Pulmonary artery endothelial cell (primary cell): ENCODE data around the gene OSBPL5. TPM values are rescaled to one million over a fixed set of nuclear protein-coding genes. Genes with fewer than 3 reads are reported as not detected.

ENCODE experiments used
- DNase-seq: peaks from one replicate; pipeline ENCODE4 v3.0.0-alpha.2; 2011; ENCODE audit warnings: low read depth, low spot score
- total RNA-seq: library from RNA; depleted of rRNA; stranded (reverse); fragments of >200 nt; gene quantifications from 2 replicates; pipeline ENCODE4 v1.2.3, GENCODE V29; 2014

The OSBPL5 gene
- total RNA-seq, 1 donor from 2014 or later, result 32.9 TPM

DNA sequence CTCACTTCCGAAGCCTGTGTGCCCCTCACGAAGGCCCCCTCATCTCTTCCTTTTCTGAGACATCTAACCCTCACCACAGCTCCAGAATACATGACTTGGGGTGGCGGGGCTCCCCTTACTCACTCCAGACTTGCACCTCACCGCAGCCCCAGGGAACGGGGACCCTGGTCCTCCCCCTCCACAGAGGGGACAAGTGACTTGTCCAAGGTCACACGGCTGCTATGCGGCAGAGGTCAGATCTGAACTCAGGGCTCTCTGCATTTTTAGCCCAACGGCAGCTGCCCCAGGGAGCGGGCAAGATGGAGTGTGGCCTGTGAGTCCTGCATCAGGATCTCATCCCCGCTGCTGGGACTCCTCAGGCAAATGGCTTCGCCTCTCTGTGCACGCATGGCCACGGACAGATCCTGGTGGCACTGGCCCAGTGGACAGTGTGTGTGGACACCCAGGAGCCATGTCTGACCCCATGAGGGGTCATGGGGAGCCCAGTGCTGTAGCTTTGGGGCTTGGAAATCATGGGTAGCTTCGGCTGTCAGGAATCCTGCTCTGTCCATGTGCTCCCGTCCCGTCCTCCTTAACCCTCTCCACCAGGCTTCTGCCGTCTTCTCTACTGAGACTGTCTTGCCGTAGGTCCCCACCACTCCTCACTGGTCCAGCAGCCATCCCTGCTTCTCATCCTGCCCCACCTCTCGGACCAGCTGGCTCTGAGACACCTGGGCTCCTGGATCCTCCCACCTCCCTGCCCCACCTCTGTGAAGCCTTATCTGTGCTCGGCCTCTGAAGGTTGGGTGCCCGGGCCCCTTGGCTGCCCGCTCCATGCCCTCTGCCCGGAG is 59.9 kb downstream of the OSBPL5 start:
- DNase-seq, result no peak

DNA sequence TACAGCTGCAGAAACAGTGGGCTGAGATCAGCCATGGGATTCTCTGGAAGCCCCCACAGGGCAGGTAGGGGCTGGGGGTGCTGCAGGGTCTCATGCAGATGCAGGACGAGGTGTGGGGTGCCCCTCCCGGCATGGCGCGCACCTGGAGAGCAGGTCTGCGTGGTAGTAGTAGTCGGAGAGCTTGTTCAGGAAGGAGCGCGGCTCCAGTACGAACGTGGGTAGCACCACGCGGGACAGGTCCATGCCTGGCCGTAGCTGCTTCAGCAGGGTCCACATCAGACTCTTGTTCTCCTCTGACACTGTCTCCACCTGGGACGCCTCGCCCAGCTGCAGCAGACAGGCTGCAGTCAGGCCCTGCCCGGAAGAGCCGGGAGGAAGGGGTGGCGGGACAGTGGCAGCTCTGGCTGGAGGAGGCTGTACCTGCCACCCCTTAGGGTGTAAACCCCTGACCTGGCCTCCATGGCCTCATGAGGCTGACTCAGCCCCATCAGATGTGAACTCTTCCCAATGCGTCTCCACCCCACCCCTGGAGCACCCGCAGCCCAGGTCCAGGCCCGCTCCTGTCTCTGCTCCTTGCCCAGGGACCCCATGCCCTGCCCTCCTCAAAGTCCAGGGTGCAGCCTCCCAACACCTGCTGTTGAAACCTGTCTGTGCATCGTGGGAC is 60.9 kb downstream of the OSBPL5 start:
- no peak for DNase-seq

DNA sequence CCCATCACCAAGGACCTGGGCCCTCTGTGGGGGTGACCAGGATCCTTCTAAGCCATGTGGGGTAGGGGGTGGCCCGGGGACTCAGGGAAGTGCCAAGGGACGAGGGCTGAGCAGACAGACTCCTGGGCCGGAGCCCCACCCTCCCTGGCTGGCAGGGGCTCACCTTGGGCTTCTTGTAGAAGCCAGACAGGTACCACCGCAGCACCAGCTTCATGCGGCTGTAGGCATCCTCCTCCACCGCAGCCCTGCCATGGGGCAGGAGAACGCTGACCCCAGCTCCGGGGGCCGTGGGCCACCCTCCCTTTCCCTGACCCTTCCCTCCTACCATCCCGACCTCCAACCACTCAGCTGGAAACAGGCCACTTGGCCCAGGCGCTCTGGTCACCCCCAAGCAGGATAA is 62.0 kb downstream of the OSBPL5 start:
- no peak for DNase-seq

DNA sequence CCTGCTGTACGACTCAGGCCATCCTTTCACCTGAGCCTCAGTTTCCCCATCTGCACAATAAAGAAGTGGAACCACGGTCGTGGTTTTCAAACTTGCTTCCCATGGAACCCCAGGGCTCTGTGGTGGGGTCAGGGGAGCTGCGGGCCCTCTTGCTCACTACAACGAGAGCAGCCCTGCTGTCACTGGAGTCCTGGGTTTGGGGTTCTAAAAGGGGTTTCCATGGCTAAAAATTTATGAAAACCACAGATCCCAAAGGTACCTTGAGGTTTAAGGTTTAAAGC is 62.5 kb downstream of the OSBPL5 start:
- no peak for DNase-seq

DNA sequence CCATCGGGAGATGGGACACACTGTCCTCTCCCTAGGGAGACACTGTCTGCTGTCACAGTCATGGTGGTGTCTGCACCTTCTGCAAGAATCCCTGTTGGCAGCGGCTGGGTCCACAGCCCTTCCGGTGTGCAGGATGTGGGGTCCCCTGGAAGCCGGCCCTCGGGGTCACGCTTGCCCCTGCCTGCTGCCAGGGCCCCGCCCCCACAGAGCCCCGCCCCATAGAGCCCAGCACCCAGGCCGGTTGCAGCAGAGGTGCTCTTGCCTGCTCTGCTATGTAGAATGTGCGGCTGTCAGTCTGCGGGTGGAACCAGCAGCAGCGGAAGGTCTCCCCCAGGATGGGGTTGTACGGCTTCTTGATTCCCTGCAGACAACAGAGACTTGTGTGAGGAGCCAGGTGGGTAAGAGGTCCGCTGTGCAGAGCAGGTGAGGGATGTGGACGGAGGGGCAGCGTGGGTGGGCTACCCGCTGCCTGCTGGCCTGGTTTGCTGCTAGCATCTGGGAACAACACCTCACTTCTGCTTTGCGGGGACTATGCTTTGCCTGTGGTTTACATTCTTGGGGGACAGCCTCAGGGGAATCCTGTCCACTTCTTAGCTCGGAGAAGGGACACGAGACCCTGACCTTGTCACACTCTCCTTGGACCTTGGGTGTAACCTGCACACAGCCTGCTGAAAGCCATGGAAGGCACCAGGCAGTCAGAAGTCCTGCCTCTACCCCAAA is 63.0 kb downstream of the OSBPL5 start:
- DNase-seq, result no peak

DNA sequence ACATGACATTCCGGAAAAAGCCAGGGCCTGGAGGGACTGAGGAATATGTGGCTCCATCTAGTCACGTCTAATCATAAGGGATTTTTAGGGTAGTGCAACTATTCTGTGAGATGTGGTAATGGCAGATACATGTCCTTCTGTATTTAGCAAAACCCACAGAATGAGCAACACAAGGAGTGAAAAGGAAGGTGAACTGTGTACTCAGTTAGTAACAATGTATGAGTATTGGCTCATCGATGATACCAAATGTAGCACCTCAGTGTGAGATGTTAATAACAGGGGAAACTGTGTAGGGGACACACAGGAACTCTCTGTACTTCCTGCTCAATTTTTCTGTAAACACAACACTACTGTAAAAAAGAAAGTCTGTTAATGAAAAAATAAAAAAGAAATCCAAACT is 65.9 kb downstream of the OSBPL5 start:
- DNase-seq, result no peak

DNA sequence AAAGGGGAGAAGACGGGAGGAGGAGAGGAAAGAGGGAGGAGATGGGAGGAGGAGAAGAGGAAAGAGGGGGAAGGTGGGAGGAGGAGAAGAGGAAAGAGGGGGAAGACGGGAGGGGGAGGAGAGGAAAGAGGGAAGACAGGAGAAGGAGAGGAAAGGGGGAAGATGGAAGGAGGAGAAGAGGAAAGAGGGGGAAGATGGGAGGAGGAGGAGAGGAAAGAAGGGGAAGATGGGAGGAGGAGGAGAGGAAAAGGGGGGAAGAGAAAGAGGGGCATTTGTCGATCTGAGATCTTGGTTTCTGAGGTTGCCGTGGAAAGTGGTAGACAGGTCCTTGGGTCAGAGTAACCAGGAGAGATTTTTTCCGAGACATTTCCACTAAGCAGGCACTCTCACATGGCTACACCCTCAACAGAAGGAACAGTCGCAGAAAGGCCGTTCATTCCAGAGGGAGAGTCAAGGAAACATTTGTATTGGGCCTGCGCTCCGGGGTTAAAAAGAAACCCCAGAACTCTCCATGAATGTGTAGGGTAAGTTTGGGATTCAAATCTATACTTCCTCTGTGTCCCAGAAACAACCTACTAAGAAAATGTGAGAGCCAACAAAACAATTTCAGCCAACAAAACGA is 68.1 kb downstream of the OSBPL5 start:
- DNase-seq, result no peak

DNA sequence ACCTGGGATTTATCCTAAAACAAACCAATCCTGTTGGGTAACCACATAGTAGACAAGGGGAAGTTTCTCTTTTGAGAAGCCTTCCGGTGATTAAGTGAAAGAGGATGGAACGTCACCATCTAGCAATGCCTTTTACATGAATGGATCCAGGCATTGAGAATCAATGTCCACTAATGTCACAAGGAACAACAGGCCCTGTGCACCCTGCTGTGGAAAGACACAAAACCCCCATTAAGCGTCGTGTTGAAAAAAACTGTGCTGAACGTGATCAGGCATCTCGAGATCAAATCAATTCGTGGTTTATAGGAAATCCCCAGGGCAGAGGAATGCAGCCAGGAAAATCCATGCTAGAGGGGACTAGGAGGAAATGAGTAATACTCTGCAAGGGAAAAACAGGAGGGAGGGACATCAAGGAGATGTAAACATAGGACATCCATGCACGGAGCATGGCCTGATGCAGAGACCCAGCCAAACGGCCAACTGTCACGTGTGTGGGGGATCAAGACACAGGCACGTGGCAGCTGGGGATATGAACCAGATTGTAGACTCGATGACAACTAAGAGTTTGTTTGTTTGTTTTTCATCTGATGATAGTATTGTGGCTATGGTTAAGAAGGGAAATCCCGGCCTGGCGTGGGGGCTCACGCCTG is 69.3 kb downstream of the OSBPL5 start:
- peak; percentile 91 for DNase-seq

DNA sequence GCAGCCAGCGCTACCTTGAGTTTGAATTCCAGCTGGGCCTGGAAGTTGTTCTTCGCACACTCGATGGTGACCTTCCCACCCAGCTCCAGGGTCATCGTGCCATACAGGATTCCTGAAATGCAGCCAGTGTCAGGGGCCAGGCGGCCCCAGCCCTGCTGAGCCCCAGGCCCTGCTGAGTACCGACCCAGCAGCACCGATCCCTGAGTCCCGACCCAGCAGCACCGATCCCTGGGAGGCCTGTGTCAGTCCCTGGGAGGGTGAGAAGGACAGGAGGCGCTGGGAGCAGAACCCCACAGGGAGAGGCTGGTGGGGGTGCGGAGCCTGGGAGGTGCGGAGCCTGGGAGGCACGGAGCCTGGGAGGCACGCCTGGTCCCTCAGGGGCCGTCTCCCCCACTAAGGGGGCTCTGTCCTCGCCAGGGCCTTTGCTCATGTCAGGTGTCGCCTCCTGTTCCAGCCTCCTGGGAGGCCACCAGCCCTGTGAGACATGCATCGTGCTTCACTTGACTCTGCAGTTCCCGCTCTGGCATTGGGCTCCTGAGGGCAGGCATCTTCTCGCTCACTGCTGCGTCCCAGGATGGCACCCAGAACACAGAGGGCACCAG is 70.8 kb downstream of the OSBPL5 start:
- no peak for DNase-seq

DNA sequence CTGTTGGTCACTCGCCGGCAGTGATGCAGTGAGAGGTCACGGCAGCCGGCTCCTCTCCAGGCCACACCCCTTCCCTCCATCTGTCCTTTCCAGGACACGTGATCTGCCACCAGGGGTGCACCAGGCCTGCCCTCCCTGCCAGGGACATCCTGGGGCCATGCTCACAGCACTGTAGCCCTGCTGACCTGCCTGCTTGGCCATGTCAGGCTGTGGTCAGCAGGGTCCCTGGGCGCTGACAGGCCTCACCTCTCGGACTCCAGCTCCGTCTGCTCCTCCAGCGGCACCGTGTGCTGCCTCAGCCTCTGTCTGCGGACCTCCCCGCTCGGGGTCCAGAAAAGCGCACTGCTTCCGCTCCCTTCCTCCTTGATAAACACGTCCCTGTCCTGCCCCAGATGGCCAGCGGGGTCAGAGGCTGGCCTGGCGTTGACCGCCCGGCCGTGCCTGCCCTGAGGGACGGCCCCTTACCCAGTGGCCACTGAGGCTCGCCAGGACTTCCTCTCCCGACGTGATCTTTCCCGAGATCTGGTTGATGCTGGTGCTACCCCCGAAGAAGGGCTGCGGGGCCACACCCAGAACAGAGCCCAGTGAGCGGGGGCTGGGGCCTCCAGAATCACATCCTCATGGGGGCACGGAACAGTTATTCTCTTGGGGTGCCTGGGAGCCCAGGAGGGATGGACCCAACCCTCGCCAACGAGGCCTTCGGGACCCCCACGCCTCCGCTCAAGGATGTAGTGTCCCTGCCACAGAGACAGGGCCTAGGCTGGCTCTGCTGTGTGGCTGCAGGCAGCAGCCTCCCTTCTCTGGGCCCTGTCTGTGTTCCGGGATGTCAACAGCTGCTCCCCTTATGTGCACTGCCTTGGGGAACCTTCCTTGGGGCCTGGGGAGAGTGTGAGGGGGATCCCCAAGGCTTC is 71.6 kb downstream of the OSBPL5 start:
- no peak for DNase-seq

DNA sequence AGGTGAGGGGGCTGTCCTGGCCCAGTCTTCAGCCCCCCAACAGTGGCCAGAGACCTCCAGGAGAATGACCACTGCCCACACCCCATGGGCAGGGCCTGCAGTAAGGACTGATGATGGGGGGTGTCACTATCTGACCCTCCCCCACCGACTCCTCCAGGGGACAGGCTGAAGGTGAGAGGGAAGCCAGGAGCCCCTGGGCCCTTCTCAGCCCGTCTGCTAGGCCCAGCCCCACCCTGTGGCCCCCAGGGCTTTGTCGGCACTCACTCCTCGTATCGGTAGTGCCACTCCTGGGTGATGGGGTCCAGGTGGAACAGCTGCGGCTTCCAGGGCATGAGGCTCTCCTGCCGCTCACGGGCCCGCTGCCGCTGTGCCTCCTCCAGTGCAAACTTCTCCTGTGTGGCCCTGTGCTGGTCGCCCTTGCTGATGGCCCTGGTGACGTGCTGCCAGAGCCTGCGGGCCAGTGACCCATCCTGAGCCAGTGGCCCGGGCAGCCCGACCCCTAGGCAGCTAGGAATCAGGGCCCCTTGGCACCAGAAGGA is 72.4 kb downstream of the OSBPL5 start:
- DNase-seq, result no peak

DNA sequence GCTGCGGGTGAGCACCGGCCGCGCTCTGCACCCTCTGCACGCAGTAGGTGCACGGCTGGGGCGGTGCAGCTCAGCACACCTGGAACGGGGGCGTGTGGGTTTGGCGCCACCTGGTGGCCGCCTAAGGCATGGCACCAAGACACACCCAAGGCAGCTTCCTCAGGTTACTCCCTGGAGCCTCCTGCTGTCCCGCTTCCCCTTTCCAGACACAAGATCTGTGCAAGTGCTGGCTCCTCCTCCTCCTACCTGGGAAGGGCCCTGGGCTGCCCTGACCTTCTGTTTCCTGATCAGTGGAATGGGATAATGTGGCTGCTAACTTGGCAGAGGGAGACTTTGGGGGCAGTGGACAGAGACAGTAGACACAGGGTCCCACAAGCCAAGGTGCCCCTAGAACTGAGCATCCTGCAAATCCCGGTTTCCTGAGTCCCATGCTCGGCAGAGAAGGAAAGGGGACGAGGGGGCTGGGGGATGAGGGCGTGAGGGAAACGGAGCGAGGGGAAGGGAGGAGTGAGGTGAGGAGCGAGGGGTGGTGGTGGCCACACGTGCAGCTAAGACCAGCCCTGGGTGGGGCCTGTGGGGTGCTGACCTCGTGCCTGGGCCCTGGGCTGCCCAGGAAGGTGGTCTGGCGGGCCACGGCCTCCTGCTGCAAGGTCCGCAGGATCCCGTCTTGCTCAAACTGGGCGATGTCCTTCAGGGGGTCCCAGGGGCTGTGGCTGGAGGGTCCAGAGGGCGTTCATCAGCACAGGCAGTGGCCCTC is 73.1 kb downstream of the OSBPL5 start:
- no peak for DNase-seq

DNA sequence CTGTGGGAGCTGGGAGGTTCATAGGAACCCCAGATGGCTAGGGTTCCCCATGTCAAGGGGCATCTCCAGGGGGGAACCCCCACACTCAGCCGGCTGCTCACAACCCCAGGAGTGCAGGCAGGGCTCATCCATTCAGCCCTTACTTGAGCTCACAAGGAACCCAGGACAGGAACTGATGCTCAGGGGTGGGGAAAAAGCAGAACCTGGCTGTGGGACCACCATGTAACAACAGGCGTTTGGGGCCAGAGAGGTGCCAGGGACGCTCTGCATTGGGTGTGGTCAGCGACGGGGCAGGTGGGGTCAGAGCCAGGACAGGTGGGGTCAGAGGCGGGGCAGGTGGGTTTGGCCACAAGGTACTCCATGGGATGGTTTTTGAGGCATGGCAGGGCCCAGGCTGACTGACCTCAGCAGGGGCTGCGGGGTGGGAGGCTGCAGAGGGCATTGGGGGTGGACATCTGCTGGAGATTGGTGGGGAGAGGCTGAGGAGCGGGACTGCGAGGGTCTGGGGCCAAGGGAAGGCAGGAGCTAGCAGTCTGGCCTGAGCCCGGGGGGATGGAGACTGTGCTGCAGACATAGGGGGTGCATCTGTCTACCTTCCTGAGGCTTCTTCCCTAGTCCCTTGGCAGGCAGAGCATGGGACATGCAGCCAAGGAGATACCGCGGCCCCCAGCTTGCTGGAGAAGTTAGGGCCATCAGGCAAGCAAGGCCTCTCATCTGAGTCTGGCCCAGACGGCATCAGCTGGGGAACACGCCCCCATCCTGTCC is 73.8 kb downstream of the OSBPL5 start:
- no peak for DNase-seq

DNA sequence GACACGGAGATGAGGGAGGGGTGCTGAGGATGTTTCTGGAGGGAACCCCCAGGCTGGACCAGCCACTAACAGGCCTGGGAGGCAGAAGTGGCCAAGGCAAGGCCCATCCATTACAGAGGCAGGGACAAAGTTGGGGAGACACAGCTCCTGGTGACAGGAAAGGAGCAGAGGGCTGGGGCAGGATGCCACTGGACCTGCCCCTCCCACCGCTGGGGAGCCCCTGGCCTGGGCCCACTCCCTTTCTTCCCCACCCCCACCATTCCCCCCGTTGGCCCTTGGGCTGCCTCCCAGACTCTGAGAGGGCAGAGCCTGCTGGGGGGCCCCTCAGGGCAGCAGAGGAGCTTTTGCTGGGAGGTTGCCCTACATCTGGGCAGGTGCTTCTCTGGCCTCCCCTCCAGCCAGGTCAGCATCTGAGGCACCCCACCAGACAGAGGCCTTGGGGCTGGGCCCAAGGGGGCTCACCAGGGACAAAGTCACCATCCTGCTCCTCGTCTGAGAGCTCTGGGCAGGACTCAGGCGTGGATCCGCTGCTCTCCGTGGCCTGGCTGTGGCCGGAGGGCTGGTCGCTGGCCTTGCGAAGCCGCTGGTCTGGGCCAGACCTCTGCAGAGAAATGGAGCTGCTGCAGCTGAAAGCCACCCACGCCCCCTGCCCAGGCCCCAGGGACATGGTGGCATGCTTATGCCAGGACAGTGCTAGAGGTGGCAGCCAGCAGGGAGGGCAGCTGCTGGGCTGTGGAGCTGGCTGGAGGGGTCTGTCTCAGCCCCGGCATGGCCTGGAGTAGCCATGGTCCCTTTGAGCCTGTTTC is 74.8 kb downstream of the OSBPL5 start:
- no peak for DNase-seq

DNA sequence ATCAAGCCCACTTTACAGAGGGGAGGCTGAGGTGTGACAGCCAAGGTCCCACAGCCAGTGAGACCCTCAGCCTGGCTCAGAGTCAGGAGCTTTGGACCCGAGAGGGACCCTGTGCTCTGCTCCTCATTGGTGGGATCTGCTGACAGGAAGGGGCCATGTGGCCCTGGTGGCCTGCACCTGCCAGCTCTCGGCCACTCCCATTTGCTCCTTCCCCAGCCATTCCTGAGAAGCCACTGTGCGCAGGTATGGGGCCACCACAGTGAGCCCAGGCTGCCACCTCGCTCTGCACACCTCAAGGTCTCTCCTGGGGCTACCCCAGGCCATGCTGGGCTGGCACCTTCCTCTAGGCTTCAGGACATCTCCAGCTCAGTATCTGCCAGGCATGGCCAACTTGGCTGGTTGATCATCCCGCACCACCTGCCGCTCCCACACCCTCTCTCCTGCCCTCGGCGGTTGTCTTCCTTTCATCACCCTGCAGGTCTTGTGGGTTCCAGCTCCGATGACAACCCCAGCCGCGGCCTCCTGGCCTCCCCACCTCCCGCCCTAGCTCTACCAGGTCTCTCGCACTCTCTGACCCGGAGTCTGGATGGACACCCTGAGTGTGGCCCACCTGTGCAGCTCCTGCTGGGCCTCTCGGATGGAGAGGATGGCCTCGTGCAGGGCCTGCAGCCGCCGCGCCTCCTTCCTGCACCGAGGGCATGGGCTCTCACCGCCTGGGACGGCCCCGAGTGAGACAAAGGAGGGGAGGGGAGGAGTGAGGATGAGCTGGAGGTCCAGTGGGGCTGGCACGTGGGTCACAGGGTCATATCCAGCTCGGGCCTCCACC is 75.7 kb downstream of the OSBPL5 start:
- no peak for DNase-seq

DNA sequence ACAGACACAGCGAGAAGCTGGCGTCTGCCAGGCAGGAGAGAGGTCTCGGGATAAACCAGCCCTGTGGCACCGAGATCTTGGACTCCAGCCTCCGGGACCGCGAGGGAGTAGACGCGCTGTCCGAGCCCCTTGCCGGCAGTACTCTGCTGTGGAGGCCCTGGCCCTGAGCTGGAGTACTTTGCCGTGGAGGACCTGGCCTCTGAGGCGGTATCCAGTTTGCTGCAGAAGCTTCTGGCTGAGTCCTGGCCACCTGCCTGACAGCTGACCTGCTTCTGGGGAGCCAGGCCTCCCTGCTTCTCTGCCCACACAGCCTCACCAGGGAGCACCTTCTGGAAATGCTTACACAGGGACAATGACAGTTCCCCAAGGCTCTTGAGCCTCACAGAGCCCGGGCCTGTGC is 76.3 kb downstream of the OSBPL5 start:
- DNase-seq, result no peak
